GM10266 (cell line): Measurements from ENCODE around the gene OASL.

Experiments used
- DNase-seq: peaks from one replicate; pipeline ENCODE4 v3.0.0; 2012; ENCODE audit errors: extremely low spot score
- CTCF ChIP-seq: IDR thresholded peaks from 2 replicates; pipeline ENCODE4 v1.5.1; 2012; ENCODE audit warnings: mild to moderate bottlenecking, low read depth; ENCODE audit not compliant: control insufficient read depth, insufficient read depth; ENCODE audit errors: missing control alignments

Gene OASL

GRCh38 chr12:121000530-121000929, 38.5 kb downstream of the OASL start:
- DNase-seq = no peak
- TF ChIP-seq CTCF = no peak

GRCh38 chr12:120999191-121000120, 39.6 kb downstream of the OASL start:
- no peak for TF ChIP-seq CTCF
- DNase-seq = no peak

- DNase-seq = no peak
- TF ChIP-seq CTCF = no peak
These were observed 40.6 kb downstream of the OASL start for GRCh38 chr12:120998435-120998834.

GRCh38 chr12:120997448-120997847, 41.6 kb downstream of the OASL start:
- no peak for DNase-seq
- TF ChIP-seq CTCF = no peak

- no peak for DNase-seq
- no peak for TF ChIP-seq CTCF
These were observed 42.8 kb downstream of the OASL start for GRCh38 chr12:120996133-120996746.

GRCh38 chr12:120994589-120995337, 44.3 kb downstream of the OASL start:
- TF ChIP-seq CTCF = no peak
- DNase-seq = no peak
